Occipital lobe (tissue), 2 donors: ENCODE measurements around the gene HEATR5B. TPM values are rescaled to one million over a fixed set of nuclear protein-coding genes. Genes with fewer than 3 reads are reported as not detected.
"Not testable (repeated sequence)": the region's sequence is repeated elsewhere in the genome, so short reads cannot be mapped to it uniquely, and the experiment has no call there.

Experiments
- DNase-seq: peaks from one replicate; lab custom pipeline; 2025; lab: John Stamatoyannopoulos, UW
- total RNA-seq: library from RNA; depleted of rRNA; stranded (reverse); fragments of >200 nt; gene quantifications from one replicate; pipeline ENCODE4 v1.2.3, GENCODE V29; 2014

Gene HEATR5B
- total RNA-seq, 1 donor from 2014 or later: 126 TPM

DNA sequence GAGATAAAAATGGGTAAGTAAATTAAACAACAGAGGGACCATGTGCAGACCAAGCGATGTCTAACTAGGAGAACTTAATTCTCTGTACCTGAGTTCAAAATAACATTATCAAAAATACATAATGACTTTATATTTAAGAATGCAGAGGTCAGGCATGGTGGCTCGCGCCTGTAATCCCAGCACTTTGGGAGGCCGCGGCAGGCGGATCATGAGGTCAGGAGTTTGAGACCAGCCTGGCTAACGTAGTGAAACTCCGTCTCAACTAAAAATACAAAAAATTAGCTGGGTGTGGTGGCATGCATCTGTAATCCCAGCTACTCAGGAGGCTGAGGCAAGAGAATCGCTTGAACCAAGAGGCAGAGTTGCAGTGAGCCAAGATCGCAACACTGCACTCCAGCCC lies 138.9 kb downstream of the HEATR5B start:
- DNase-seq: not testable (repeated sequence)

DNA sequence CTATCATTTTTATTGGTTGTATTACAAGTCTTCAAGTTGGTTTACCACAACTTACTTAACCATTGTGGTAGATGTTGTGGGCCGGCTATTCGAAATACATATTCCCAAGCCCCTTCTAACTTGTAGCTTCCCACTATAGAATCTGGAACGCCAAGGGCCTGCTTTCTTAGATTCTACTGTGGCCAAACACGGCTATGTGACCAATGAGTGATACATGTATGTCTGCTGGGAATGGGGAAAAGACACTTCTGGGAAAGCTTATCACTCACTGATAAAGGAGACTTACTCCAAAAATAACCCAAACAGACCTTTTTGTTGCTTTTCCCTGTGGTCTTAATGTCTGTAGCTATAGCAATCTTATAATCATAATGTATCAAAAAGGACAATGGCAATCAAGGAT lies 142.3 kb downstream of the HEATR5B start:
- no peak for DNase-seq

DNA sequence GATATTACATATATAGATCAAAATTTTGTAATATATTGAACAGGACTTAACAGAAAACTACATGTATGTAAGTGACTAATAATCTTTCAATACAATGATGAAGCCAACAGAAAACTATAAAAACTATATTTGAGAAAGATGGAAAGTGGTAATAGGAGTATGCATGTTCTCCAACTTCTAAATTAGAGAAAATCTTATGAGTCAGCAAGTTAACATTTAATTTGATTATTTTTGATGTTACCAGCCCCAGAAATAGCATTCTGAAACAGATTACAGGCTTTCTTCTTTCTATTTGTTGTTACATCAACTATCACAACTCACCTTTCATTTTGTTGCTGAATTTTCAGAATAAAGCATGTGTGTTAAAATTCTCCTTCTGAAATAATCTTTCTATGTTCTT lies 147.6 kb downstream of the HEATR5B start:
- DNase-seq: not testable (repeated sequence)

GRCh38 chr2:36931688-36932087 lies 152.5 kb downstream of the HEATR5B start:
- not testable (repeated sequence) for DNase-seq

Other genes with a start within 250 kb of the HEATR5B start
- 30.9 TPM for gene STRN, start 117.8 kb downstream of the HEATR5B start, total RNA-seq
- gene GPATCH11, start 146 bp upstream of the HEATR5B start, total RNA-seq: 20.9 TPM
- gene EIF2AK2, start 72.6 kb upstream of the HEATR5B start, total RNA-seq: 48.7 TPM
- not detected for gene SULT6B1, start 104.3 kb upstream of the HEATR5B start, total RNA-seq
- 24.5 TPM for gene CEBPZOS, start 112.1 kb upstream of the HEATR5B start, total RNA-seq
- 65.0 TPM for gene CEBPZ, start 147.2 kb upstream of the HEATR5B start, total RNA-seq
- 36.2 TPM for gene NDUFAF7, start 147.3 kb upstream of the HEATR5B start, total RNA-seq
- 29.9 TPM for gene PRKD3, start 240.5 kb upstream of the HEATR5B start, total RNA-seq